Right atrium auricular region (tissue), 2 donors: ENCODE measurements around the gene DOCK2. TPM values are rescaled to one million over a fixed set of nuclear protein-coding genes. Genes with fewer than 3 reads are reported as not detected.
"Not testable (repeated sequence)": the region's sequence is repeated elsewhere in the genome, so short reads cannot be mapped to it uniquely, and the experiment has no call there.

ENCODE experiments used
- DNase-seq: peaks from one replicate; pipeline ENCODE4 v3.0.0-alpha.2; 2019; ENCODE audit warnings: low spot score
- H3K27ac ChIP-seq, 2 donors: fragments of 200-600 bp; sonication (generic); 1 replicate in 1 of 2; 2 replicates in 1 of 2; pipeline ENCODE4 v1.5.1; 2016 to 2019
- H3K27me3 ChIP-seq, 2 donors: fragments of 200-600 bp; sonication (generic); one replicate each; pipeline versions ENCODE4 v1.5.1 to v1.6.0; 2017 to 2019
- H3K36me3 ChIP-seq: fragments of 200-600 bp; sonication (generic); one replicate; pipeline ENCODE4 v1.5.1; 2016
- H3K4me1 ChIP-seq, 2 donors: fragments of 200-600 bp; sonication (generic); one replicate each; pipeline versions ENCODE4 v1.5.1 to v1.6.0; 2017 to 2019
- H3K4me3 ChIP-seq, 2 donors: fragments of 200-600 bp; sonication (generic); 1 replicate in 1 of 2; 2 replicates in 1 of 2; pipeline ENCODE4 v1.5.1; 2017 to 2019; ENCODE audit warnings: mild to moderate bottlenecking in 1 of 2, moderate library complexity in 1 of 2
- H3K9me3 ChIP-seq, 2 donors: fragments of 200-600 bp; sonication (generic); one replicate each; pipeline ENCODE4 v1.5.1; 2019
- CTCF ChIP-seq, 2 donors: fragments of 200-600 bp; sonication (generic); IDR thresholded peaks; one replicate each; pipeline ENCODE4 v1.5.1; 2019; ENCODE audit warnings: antibody characterized with exemption in 2 of 2
- total RNA-seq, 2 donors: library from RNA; depleted of rRNA; stranded (reverse); fragments of >200 nt; gene quantifications; one replicate each; pipeline ENCODE4 v1.1.0, GENCODE V29; 2016

The DOCK2 gene
- total RNA-seq, 2 donors from 2014 or later = 3.7 to 5.4 TPM

DNA sequence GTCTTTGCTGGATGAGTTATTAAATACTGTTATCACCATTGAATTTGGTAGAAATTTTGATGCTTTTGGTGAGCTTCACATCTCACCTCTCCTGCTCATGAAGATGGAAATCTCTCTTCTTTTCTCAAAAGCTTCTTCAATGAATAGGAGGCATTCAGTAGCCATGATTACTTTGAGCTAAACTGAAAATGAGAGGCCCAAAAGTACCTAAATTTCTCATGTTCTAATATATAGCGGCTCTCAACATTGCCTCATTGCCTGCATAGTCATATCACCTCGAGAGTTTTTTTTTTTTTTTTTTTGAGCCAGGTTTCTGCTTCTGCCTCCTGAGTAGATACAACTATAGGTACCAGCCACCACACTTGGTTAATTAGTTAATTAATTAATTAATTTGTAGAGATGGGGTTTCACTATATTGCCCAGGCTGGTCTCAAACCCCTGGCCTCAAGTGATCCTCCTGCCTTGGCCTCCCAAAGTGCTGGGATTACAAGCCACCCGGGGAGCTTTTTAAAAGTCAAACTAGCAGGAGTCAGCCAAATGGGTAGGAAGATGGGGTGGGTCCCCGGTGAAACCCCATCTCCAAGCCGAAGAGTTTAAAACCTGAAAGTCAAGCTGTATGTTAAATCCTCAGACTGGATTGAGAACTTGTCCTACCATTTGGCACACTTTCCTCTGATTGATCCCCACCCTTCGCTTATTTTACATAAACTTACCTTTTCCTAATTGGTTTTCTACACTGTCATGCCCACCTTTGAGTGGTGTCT is 169.0 kb downstream of the DOCK2 start:
- no peak overlapping the region for H3K4me3 ChIP-seq
- no peaks in the 10 kb centered on the region for H3K4me1 ChIP-seq
- no peak for DNase-seq
- no peak overlapping the region for H3K27ac ChIP-seq
- no peaks in the 10 kb centered on the region for H3K27me3 ChIP-seq
- no peaks in the 10 kb centered on the region for H3K9me3 ChIP-seq
- H3K36me3 ChIP-seq = no peaks in the 10 kb centered on the region
- no peak for TF ChIP-seq CTCF (IDR thresholded peaks at IDR 0.05)

- no peaks in the 10 kb centered on the region for H3K4me1 ChIP-seq
- no peak for TF ChIP-seq CTCF (IDR thresholded peaks at IDR 0.05)
These were observed 171.1 kb downstream of the DOCK2 start for GRCh38 chr5:169808118-169808581.

GRCh38 chr5:169808880-169809279 is 171.8 kb downstream of the DOCK2 start:
- H3K4me3 ChIP-seq, H3K9me3 ChIP-seq, H3K27me3 ChIP-seq, H3K27ac ChIP-seq, DNase-seq, H3K4me1 ChIP-seq, H3K36me3 ChIP-seq: not testable (repeated sequence)

More at GRCh38 chr5:169808118-169808581, 171.1 kb downstream of the DOCK2 start:
- no peaks in the 10 kb centered on the region for H3K9me3 ChIP-seq
- H3K27me3 ChIP-seq = no peaks in the 10 kb centered on the region
- no peaks in the 10 kb centered on the region for H3K36me3 ChIP-seq
- no peak overlapping the region for H3K4me3 ChIP-seq
- no peak overlapping the region for H3K27ac ChIP-seq
- no peak for DNase-seq

DNA sequence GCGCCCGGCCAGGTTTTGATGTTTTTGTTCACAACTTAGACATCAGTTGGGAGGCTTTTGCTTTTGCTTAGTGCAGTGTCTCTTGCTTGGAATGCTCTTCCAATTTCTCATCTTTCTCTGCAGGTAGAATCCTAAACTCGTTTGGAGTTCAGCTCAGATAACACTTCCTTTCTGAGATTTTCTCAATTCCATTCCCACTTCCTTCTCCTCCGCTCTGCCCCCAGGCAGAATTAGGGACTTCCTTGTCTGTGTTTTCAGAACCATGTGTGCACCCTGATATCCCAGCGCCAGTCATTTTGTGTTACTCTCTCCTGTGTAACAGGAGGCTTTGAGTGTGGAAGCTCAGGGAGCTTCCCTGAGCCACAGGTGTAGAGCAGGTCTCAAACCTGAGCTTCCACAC is 172.2 kb downstream of the DOCK2 start:
- Histone ChIP-seq H3K36me3 (no peaks in the 10 kb centered on the region), H3K4me3 (no peak overlapping the region), H3K27me3 (no peaks in the 10 kb centered on the region), H3K4me1 (no peaks in the 10 kb centered on the region), H3K9me3 (peaks cover 0 to 4% of the 10 kb centered on the region in 2 donors), H3K27ac (no peak overlapping the region)
- DNase-seq = no peak
- no peak for TF ChIP-seq CTCF (IDR thresholded peaks at IDR 0.05)

DNA sequence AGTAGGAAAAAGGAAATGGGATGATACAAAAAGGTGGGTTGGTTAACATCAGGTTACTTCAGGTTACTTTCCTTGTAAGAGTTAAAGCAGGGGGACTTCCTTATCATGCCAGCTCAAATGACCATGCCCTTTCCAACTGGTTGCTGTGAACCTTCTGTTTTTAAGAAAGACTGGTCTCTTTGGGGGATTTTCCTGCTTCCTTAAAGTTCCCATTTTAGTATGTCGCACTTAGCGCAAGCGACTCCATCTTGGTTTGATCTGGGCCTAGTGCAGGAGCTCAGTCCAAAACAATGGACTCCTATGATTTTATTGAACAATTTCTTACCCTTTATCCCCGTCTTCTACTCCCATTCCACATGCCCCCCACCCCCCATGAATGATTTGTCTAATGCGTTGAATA is 173.4 kb downstream of the DOCK2 start:
- Histone ChIP-seq H3K27me3 (no peaks in the 10 kb centered on the region), H3K36me3 (no peaks in the 10 kb centered on the region), H3K9me3 (peaks cover 0 to 7% of the 10 kb centered on the region in 2 donors), H3K4me3 (no peak overlapping the region), H3K27ac (no peak overlapping the region), H3K4me1 (no peaks in the 10 kb centered on the region)
- no peak for TF ChIP-seq CTCF (IDR thresholded peaks at IDR 0.05)
- DNase-seq = no peak

- H3K4me3 ChIP-seq = no peak overlapping the region
- TF ChIP-seq CTCF (IDR thresholded peaks at IDR 0.05) = no peak
- peaks cover 0 to 7% of the 10 kb centered on the region in 2 donors for H3K9me3 ChIP-seq
- no peaks in the 10 kb centered on the region for H3K27me3 ChIP-seq
- H3K36me3 ChIP-seq = no peaks in the 10 kb centered on the region
- H3K4me1 ChIP-seq = no peaks in the 10 kb centered on the region
- no peak for DNase-seq
- H3K27ac ChIP-seq = no peak overlapping the region
These were observed 173.9 kb downstream of the DOCK2 start for GRCh38 chr5:169811023-169811422.
